ENCODE measurements around the gene THTPA.
"Not testable (repeated sequence)": the region's sequence is repeated elsewhere in the genome, so short reads cannot be mapped to it uniquely, and the experiment has no call there.

The THTPA gene

DNA sequence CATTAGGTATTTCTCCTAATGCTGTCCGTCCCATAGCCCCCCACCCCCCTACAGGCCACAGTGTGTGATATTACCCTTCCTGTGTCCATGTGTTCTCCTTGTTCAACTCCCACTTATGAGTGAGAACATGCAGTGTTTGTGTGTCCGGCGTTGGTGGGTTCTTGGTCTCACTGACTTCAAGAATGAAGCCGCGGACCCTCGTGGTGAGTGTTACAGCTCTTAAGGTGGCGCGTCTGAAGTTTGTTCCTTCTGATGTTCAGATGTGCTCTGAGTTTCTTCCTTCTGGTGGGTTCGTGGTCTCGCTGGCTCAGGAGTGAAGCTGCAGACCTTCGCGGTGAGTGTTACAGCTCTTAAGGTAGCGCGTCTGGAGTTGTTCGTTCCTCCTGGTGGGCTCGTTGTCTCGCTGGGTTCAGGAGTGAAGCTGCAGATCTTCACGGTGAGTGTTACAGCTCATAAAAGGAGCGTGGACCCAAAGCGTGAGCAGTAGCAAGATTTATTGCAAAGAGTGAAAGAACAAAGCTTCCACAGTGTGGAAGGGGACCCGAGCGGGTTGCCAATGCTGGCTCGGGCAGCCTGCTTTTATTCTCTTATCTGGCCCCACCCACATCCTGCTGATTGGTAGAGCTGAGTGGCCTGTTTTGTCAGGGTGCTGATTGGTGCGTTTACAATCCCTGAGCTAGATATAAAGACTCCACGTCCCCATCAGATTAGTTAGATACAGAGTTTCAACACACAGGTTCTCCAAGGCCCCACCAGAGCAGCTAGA is 27.9 kb downstream of the THTPA start:
- H3K4me1 ChIP-seq (ENCODE audit: control extremely low read depth in 1 of 4, control insufficient read depth in 4 of 4, insufficient read depth in 4 of 4, low read length in 3 of 4); H3K36me3 ChIP-seq (ENCODE audit: control insufficient read depth in 4 of 4, insufficient read depth in 4 of 4, low read length in 3 of 4); DNase-seq; H3K9me3 ChIP-seq (ENCODE audit: control extremely low read depth in 1 of 5, control insufficient read depth in 4 of 5, insufficient read depth in 2 of 5, low read depth in 1 of 5, low read length in 4 of 5); H3K4me3 ChIP-seq (ENCODE audit: control insufficient read depth in 1 of 7, extremely low read depth in 1 of 7, insufficient read depth in 4 of 7, low read depth in 2 of 7, low read length in 6 of 7); POLR2A ChIA-PET; H3K27ac ChIP-seq (ENCODE audit: insufficient read depth in 1 of 2, low read depth in 1 of 2, low read length in 2 of 2, poor library complexity in 1 of 2, severe bottlenecking in 2 of 2): not testable (repeated sequence)
- CTCF ChIA-PET = interaction anchor here (1.0 to 4.1 kb wide), 2 partner anchors 13 to 52 kb away, joined by 4 to 20 read pairs; partner anchors contain the start of gene DHRS2
- 87% methylated on average over 10 of the region's 25 CpGs for WGBS (ENCODE audit: insufficient coverage)
- peaks cover 2 to 14% (median 2%) of the 10 kb centered on the region in 5 experiments for H3K27me3 ChIP-seq (replicated peaks in 2 of 5; ENCODE audit: control insufficient read depth in 4 of 5, insufficient read depth in 5 of 5, low read length in 4 of 5)

- H3K4me3 ChIP-seq (ENCODE audit: control insufficient read depth in 1 of 7, extremely low read depth in 1 of 7, insufficient read depth in 4 of 7, low read depth in 2 of 7, low read length in 6 of 7); H3K36me3 ChIP-seq (ENCODE audit: control insufficient read depth in 4 of 4, insufficient read depth in 4 of 4, low read length in 3 of 4); POLR2A ChIA-PET; H3K27ac ChIP-seq (ENCODE audit: insufficient read depth in 1 of 2, low read depth in 1 of 2, low read length in 2 of 2, poor library complexity in 1 of 2, severe bottlenecking in 2 of 2); H3K27me3 ChIP-seq (replicated peaks in 2 of 5; ENCODE audit: control insufficient read depth in 4 of 5, insufficient read depth in 5 of 5, low read length in 4 of 5); H3K9me3 ChIP-seq (ENCODE audit: control extremely low read depth in 1 of 5, control insufficient read depth in 4 of 5, insufficient read depth in 2 of 5, low read depth in 1 of 5, low read length in 4 of 5); DNase-seq; H3K4me1 ChIP-seq (ENCODE audit: control extremely low read depth in 1 of 4, control insufficient read depth in 4 of 4, insufficient read depth in 4 of 4, low read length in 3 of 4): not testable (repeated sequence)
- WGBS (ENCODE audit: insufficient coverage) = 96% methylated on average over 11 of the region's 26 CpGs
- CTCF ChIA-PET = interaction anchor here (1.0 to 4.1 kb wide), 2 partner anchors 13 to 51 kb away, joined by 4 to 20 read pairs; partner anchors contain the start of gene DHRS2
These were observed 28.6 kb downstream of the THTPA start for GRCh38 chr14:23584527-23585203.

GRCh38 chr14:23588884-23589598 is 33.0 kb downstream of the THTPA start:
- POLR2A ChIA-PET = interaction anchor here (0.6 kb wide), 1 partner anchor 43 kb away, joined by 4 read pairs; no protein-coding TSS in a partner anchor
- Histone ChIP-seq H3K27me3 (replicated peaks in 2 of 5; ENCODE audit: control insufficient read depth in 4 of 5, insufficient read depth in 5 of 5, low read length in 4 of 5) (no peaks in the 10 kb centered on the region), H3K9me3 (ENCODE audit: control extremely low read depth in 1 of 5, control insufficient read depth in 4 of 5, insufficient read depth in 2 of 5, low read depth in 1 of 5, low read length in 4 of 5) (no peaks in the 10 kb centered on the region), H3K4me1 (ENCODE audit: control extremely low read depth in 1 of 4, control insufficient read depth in 4 of 4, insufficient read depth in 4 of 4, low read length in 3 of 4) (peaks cover 0 to 9% (median 6%) of the 10 kb centered on the region in 4 experiments), H3K36me3 (ENCODE audit: control insufficient read depth in 4 of 4, insufficient read depth in 4 of 4, low read length in 3 of 4) (no peaks in the 10 kb centered on the region), H3K4me3 (ENCODE audit: control insufficient read depth in 1 of 7, extremely low read depth in 1 of 7, insufficient read depth in 4 of 7, low read depth in 2 of 7, low read length in 6 of 7) (peak overlapping the region in 2 of 7 experiments; percentile 28 to 30), H3K27ac (ENCODE audit: insufficient read depth in 1 of 2, low read depth in 1 of 2, low read length in 2 of 2, poor library complexity in 1 of 2, severe bottlenecking in 2 of 2) (no peak overlapping the region)
- CTCF ChIA-PET = interaction anchor here (0.6 to 3.6 kb wide), 26 partner anchors 8 to 344 kb away, joined by 3 to 28 read pairs (median 4); partner anchors contain the start of gene DHRS2
- peak; percentile 90 to 95 (median 92) for DNase-seq
- WGBS (ENCODE audit: insufficient coverage) = 0% methylated on average over 2 of the region's 5 CpGs

DNA sequence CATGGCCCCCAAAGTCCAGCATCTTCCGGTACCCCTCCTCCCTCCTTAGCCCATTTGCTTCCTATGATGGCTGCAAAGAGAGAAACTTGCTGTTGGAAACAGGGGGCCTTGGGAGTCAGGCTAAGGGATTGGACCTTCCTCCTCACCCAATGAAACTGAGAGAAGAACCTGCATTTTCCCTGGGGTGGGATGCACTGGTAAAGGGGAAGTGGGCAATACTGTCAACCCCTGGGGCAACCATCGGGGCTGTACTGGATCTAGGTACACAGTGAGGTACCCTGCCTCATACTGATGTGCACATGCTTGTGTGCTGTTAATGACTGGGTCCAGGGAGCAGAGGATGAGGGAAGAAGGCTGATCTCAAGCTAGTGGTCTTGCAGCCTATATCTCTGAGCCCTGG is 33.5 kb downstream of the THTPA start:
- 50% methylated on average over 1 of the region's 2 CpGs for WGBS (ENCODE audit: insufficient coverage)

DNA sequence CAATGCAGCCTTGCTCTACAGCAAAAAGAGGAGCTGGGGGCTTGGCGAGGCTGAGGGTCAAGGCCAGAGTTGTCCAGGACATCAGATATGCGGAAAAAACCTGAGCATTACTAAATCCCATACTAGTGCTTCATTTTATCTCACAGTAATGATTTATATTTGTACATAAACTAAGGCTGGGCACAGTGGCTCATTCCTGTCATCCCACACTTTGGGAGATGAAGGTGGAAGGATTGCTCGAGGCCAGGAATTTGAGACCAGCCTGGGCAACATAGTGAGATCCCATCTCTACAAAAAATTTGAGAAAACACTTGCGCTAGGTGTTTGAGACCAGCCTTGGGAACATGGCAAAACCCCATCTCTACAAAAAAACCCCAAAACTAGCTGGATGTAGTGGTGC is 34.1 kb downstream of the THTPA start:
- no CpG with 5 or more reads among the region's 4 CpGs for WGBS (ENCODE audit: insufficient coverage)
- no peak for DNase-seq
- ChIA-PET CTCF (interaction anchor here (1.4 to 3.6 kb wide), 5 partner anchors 10 to 321 kb away, joined by 3 to 28 read pairs (median 7); no protein-coding TSS in a partner anchor), POLR2A (no interaction called here)
- Histone ChIP-seq H3K4me1 (ENCODE audit: control extremely low read depth in 1 of 4, control insufficient read depth in 4 of 4, insufficient read depth in 4 of 4, low read length in 3 of 4) (peaks cover 0 to 9% (median 6%) of the 10 kb centered on the region in 4 experiments), H3K27ac (ENCODE audit: insufficient read depth in 1 of 2, low read depth in 1 of 2, low read length in 2 of 2, poor library complexity in 1 of 2, severe bottlenecking in 2 of 2) (no peak overlapping the region), H3K27me3 (replicated peaks in 2 of 5; ENCODE audit: control insufficient read depth in 4 of 5, insufficient read depth in 5 of 5, low read length in 4 of 5) (no peaks in the 10 kb centered on the region), H3K9me3 (ENCODE audit: control extremely low read depth in 1 of 5, control insufficient read depth in 4 of 5, insufficient read depth in 2 of 5, low read depth in 1 of 5, low read length in 4 of 5) (no peaks in the 10 kb centered on the region), H3K36me3 (ENCODE audit: control insufficient read depth in 4 of 4, insufficient read depth in 4 of 4, low read length in 3 of 4) (no peaks in the 10 kb centered on the region), H3K4me3 (ENCODE audit: control insufficient read depth in 1 of 7, extremely low read depth in 1 of 7, insufficient read depth in 4 of 7, low read depth in 2 of 7, low read length in 6 of 7) (no peak overlapping the region)

More for the DNA sequence above, 33.5 kb downstream of the THTPA start:
- DNase-seq = no peak
- CTCF ChIA-PET = interaction anchor here (0.7 to 3.6 kb wide), 25 partner anchors 9 to 344 kb away, joined by 3 to 28 read pairs (median 4); partner anchors contain the start of gene DHRS2
- H3K27me3 ChIP-seq (replicated peaks in 2 of 5; ENCODE audit: control insufficient read depth in 4 of 5, insufficient read depth in 5 of 5, low read length in 4 of 5) = no peaks in the 10 kb centered on the region
- peaks cover 0 to 9% (median 6%) of the 10 kb centered on the region in 4 experiments for H3K4me1 ChIP-seq (ENCODE audit: control extremely low read depth in 1 of 4, control insufficient read depth in 4 of 4, insufficient read depth in 4 of 4, low read length in 3 of 4)
- POLR2A ChIA-PET = no interaction called here
- no peaks in the 10 kb centered on the region for H3K36me3 ChIP-seq (ENCODE audit: control insufficient read depth in 4 of 4, insufficient read depth in 4 of 4, low read length in 3 of 4)
- H3K27ac ChIP-seq (ENCODE audit: insufficient read depth in 1 of 2, low read depth in 1 of 2, low read length in 2 of 2, poor library complexity in 1 of 2, severe bottlenecking in 2 of 2) = no peak overlapping the region
- H3K4me3 ChIP-seq (ENCODE audit: control insufficient read depth in 1 of 7, extremely low read depth in 1 of 7, insufficient read depth in 4 of 7, low read depth in 2 of 7, low read length in 6 of 7) = peak overlapping the region in 1 of 7 experiments; percentile 28
- no peaks in the 10 kb centered on the region for H3K9me3 ChIP-seq (ENCODE audit: control extremely low read depth in 1 of 5, control insufficient read depth in 4 of 5, insufficient read depth in 2 of 5, low read depth in 1 of 5, low read length in 4 of 5)

GRCh38 chr14:23594191-23594590 is 38.1 kb downstream of the THTPA start:
- WGBS (ENCODE audit: insufficient coverage) = 67% methylated on average over 1 of the region's 3 CpGs
- CTCF ChIA-PET = interaction anchor here (1.0 to 1.5 kb wide), 2 partner anchors 38 to 336 kb away, joined by 3 to 4 read pairs; no protein-coding TSS in a partner anchor
- H3K4me1 ChIP-seq (ENCODE audit: control extremely low read depth in 1 of 4, control insufficient read depth in 4 of 4, insufficient read depth in 4 of 4, low read length in 3 of 4); H3K36me3 ChIP-seq (ENCODE audit: control insufficient read depth in 4 of 4, insufficient read depth in 4 of 4, low read length in 3 of 4); H3K27me3 ChIP-seq (replicated peaks in 2 of 5; ENCODE audit: control insufficient read depth in 4 of 5, insufficient read depth in 5 of 5, low read length in 4 of 5); POLR2A ChIA-PET; H3K4me3 ChIP-seq (ENCODE audit: control insufficient read depth in 1 of 7, extremely low read depth in 1 of 7, insufficient read depth in 4 of 7, low read depth in 2 of 7, low read length in 6 of 7); H3K9me3 ChIP-seq (ENCODE audit: control extremely low read depth in 1 of 5, control insufficient read depth in 4 of 5, insufficient read depth in 2 of 5, low read depth in 1 of 5, low read length in 4 of 5); H3K27ac ChIP-seq (ENCODE audit: insufficient read depth in 1 of 2, low read depth in 1 of 2, low read length in 2 of 2, poor library complexity in 1 of 2, severe bottlenecking in 2 of 2); DNase-seq: not testable (repeated sequence)

Measured in common myeloid progenitor, CD34-positive (primary cell).